H9 (cell line): Measurements from ENCODE around the gene SCD. TPM values are rescaled to one million over a fixed set of nuclear protein-coding genes. Genes with fewer than 3 reads are reported as not detected.

Source experiments
- DNase-seq: peaks from one replicate; pipeline ENCODE4 v3.0.0-alpha.2; 2017
- H2AFZ ChIP-seq: one replicate; pipeline ENCODE4 v1.6.1; 2013; ENCODE audit warnings: mild to moderate bottlenecking, low read length, control low read depth, moderate library complexity
- H2AK5ac ChIP-seq: 2 replicates; pipeline ENCODE4 v1.6.1; 2013; ENCODE audit warnings: low read length, control low read depth, mixed read lengths; ENCODE audit not compliant: insufficient read length
- H2BK120ac ChIP-seq: one replicate; pipeline ENCODE4 v1.6.1; 2013; ENCODE audit warnings: low read depth, mild to moderate bottlenecking, low read length, control low read depth, inconsistent platforms; ENCODE audit not compliant: poor library complexity, severe bottlenecking
- H2BK12ac ChIP-seq: 2 replicates; pipeline ENCODE4 v1.6.1; 2013; ENCODE audit warnings: low read length, control low read depth, mixed read lengths, low read depth; ENCODE audit not compliant: insufficient read length
- H2BK15ac ChIP-seq: 2 replicates; pipeline ENCODE4 v1.6.1; 2013; ENCODE audit warnings: low read depth, low read length, control low read depth
- H2BK20ac ChIP-seq: one replicate; pipeline ENCODE4 v1.6.1; 2013; ENCODE audit warnings: low read depth, mild to moderate bottlenecking, low read length, control low read depth, inconsistent platforms; ENCODE audit not compliant: poor library complexity, severe bottlenecking
- H2BK5ac ChIP-seq: 2 replicates; pipeline ENCODE4 v1.6.1; 2013; ENCODE audit warnings: low read length, control low read depth, mixed read lengths; ENCODE audit not compliant: insufficient read length
- H3K14ac ChIP-seq: 2 replicates; pipeline ENCODE4 v1.6.1; 2013; ENCODE audit warnings: low read length, control low read depth; ENCODE audit not compliant: insufficient read depth
- H3K18ac ChIP-seq: 2 replicates; pipeline ENCODE4 v1.6.1; 2013; ENCODE audit warnings: low read depth, mild to moderate bottlenecking, mixed read lengths, low read length, control low read depth; ENCODE audit not compliant: insufficient read length
- H3K23ac ChIP-seq: 2 replicates; pipeline ENCODE4 v1.6.1; 2013; ENCODE audit warnings: low read length, control low read depth, mixed read lengths, low read depth; ENCODE audit not compliant: insufficient read length
- H3K23me2 ChIP-seq: 2 replicates; pipeline ENCODE4 v1.6.1; 2013; ENCODE audit warnings: low read depth, mild to moderate bottlenecking, mixed read lengths, low read length, control low read depth; ENCODE audit not compliant: insufficient read length, poor library complexity, severe bottlenecking
- H3K27ac ChIP-seq: 2 replicates; pipeline ENCODE4 v1.5.1; 2013; ENCODE audit warnings: low read length, control low read depth, mixed read lengths, low read depth; ENCODE audit not compliant: insufficient read length
- H3K27me3 ChIP-seq: 2 replicates; pipeline ENCODE4 v1.6.1; 2013; ENCODE audit warnings: low read length, control low read depth, inconsistent platforms; ENCODE audit not compliant: insufficient read depth
- H3K4ac ChIP-seq: 2 replicates; pipeline ENCODE4 v1.6.1; 2013; ENCODE audit warnings: low read depth, mild to moderate bottlenecking, control low read depth, inconsistent platforms, low read length, moderate library complexity
- H3K4me1 ChIP-seq: 2 replicates; pipeline ENCODE4 v1.6.1; 2013; ENCODE audit warnings: low read length, control low read depth, inconsistent platforms; ENCODE audit not compliant: insufficient read depth
- H3K4me2 ChIP-seq: 2 replicates; pipeline ENCODE4 v1.6.1; 2013; ENCODE audit warnings: low read length, control low read depth, mixed read lengths; ENCODE audit not compliant: insufficient read length, insufficient read depth
- H3K56ac ChIP-seq: 2 replicates; pipeline ENCODE4 v1.6.1; 2013; ENCODE audit warnings: low read depth, mild to moderate bottlenecking, mixed read lengths, low read length, control low read depth; ENCODE audit not compliant: insufficient read length
- H3K79me1 ChIP-seq: 2 replicates; pipeline ENCODE4 v1.6.1; 2013; ENCODE audit warnings: low read depth, mild to moderate bottlenecking, moderate library complexity, low read length, control low read depth, inconsistent platforms; ENCODE audit not compliant: insufficient read depth, poor library complexity, severe bottlenecking
- H3K79me2 ChIP-seq: 2 replicates; pipeline ENCODE4 v1.6.1; 2013; ENCODE audit warnings: low read length, control low read depth, inconsistent platforms; ENCODE audit not compliant: insufficient read depth
- H3K9ac ChIP-seq: 2 replicates; pipeline ENCODE4 v1.6.1; 2013; ENCODE audit warnings: low read length, control low read depth, mixed read lengths; ENCODE audit not compliant: insufficient read length; ENCODE audit errors: extremely low read depth
- H3K9me3 ChIP-seq: one replicate; pipeline ENCODE4 v1.6.1; 2013; ENCODE audit warnings: low read depth, low read length, inconsistent platforms; ENCODE audit not compliant: control insufficient read depth
- H3T11ph ChIP-seq: one replicate; pipeline ENCODE4 v1.6.1; 2013; ENCODE audit warnings: mild to moderate bottlenecking, low read length, control low read depth, inconsistent platforms
- H4K20me1 ChIP-seq: one replicate; pipeline ENCODE4 v1.6.1; 2013; ENCODE audit not compliant: control insufficient read depth, insufficient read length, insufficient read depth
- H4K5ac ChIP-seq: 2 replicates; pipeline ENCODE4 v1.6.1; 2013; ENCODE audit warnings: low read depth, mild to moderate bottlenecking, mixed read lengths, low read length, control low read depth; ENCODE audit not compliant: insufficient read length
- H4K8ac ChIP-seq: replicated peaks from 2 replicates; pipeline ENCODE4 v1.6.1; 2013; ENCODE audit warnings: low read length, control low read depth, mixed read lengths, low read depth; ENCODE audit not compliant: insufficient read length
- H4K91ac ChIP-seq: 2 replicates; pipeline ENCODE4 v1.6.1; 2013; ENCODE audit warnings: low read depth, mild to moderate bottlenecking, moderate library complexity, mixed read lengths, low read length, control low read depth; ENCODE audit not compliant: insufficient read length
- H3K27ac Mint-ChIP-seq, 3 experiments: 2 replicates in 2 of 3; 3 replicates in 1 of 3; pipeline ENCODE4 v1.8.0; 2020 to 2021; ENCODE audit warnings: mixed read lengths in 3 of 3, mild to moderate bottlenecking in 1 of 3, moderate library complexity in 1 of 3
- H3K27me3 Mint-ChIP-seq: 2 replicates; pipeline ENCODE4 v1.8.0; 2021; ENCODE audit warnings: low read depth, mild to moderate bottlenecking, moderate library complexity, mixed read lengths
- H3K36me3 Mint-ChIP-seq, 3 experiments: 2 replicates in 2 of 3; 3 replicates in 1 of 3; pipeline ENCODE4 v1.8.0; 2020 to 2021; ENCODE audit warnings: low read depth in 3 of 3, mixed read lengths in 3 of 3; ENCODE audit not compliant: insufficient read depth in 1 of 3
- H3K4me1 Mint-ChIP-seq, 2 experiments: 2 replicates each; pipeline ENCODE4 v1.8.0; 2020; ENCODE audit warnings: mixed read lengths in 2 of 2
- H3K4me3 Mint-ChIP-seq, 2 experiments: 2 replicates in 1 of 2; 3 replicates in 1 of 2; pipeline ENCODE4 v1.8.0; 2020 to 2021; ENCODE audit warnings: mild to moderate bottlenecking in 2 of 2, mixed read lengths in 2 of 2, moderate library complexity in 1 of 2
- H3K9me3 Mint-ChIP-seq, 2 experiments: 2 replicates in 1 of 2; 3 replicates in 1 of 2; pipeline ENCODE4 v1.8.0; 2020; ENCODE audit warnings: mild to moderate bottlenecking in 2 of 2, mixed read lengths in 2 of 2, moderate library complexity in 1 of 2
- WGBS: extraction: QIAGEN DNeasy Blood & Tissue Kit; methylation state at CpG from one replicate; pipeline ENCODE4 v1.1.7; 2013; ENCODE audit warnings: missing lambda C conversion rate, low lambda C conversion rate, mixed read lengths; ENCODE audit not compliant: insufficient read length; ENCODE audit errors: extremely low coverage; 5-methylcytosine and 5-hydroxymethylcytosine counted together
- total RNA-seq: library from RNA; stranded (reverse); gene quantifications from 2 replicates; pipeline ENCODE4 v1.2.1, GENCODE V29; 2021
- TF ChIP-seq, protein P1 (sequence below): fragments of 200-600 bp; sonication (generic); conservative IDR thresholded peaks from 3 replicates; pipeline ENCODE4 v1.8.0; 2021; ENCODE audit warnings: antibody characterized with exemption, mild to moderate bottlenecking

SCD gene
- total RNA-seq, 1 experiment from 2014 or later, result 354 TPM

DNA sequence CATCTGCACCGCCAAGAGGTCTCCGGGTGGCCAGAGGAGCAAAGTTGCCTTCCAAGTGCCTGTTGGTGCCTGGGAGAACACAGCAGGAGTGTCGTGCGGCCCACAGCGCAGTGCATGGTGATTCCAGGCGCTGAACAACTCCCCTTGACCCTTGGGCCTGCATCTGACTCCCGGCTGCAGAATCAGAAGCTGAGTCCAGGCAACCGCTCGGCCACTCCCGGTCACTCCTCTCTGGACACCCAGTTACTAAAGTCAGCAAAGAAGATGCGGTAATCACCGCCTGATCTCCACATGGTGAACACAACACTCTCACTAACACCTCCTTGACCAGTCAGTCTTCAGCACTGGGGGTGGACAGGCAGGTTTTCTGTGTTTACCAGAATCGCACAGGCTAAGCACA, 35.5 kb downstream of the SCD start:
- no peaks in the 10 kb centered on the region for H3K4me1 Mint-ChIP-seq
- Histone ChIP-seq H3K18ac (no peak overlapping the region), H2BK5ac (no peak overlapping the region), H3T11ph (no peak overlapping the region), H3K27ac (no peak overlapping the region), H3K23me2 (no peaks in the 10 kb centered on the region), H3K14ac (no peak overlapping the region), H3K4me1 (no peaks in the 10 kb centered on the region; the same call in 1 of the 2 replicates), H3K9me3 (no peaks in the 10 kb centered on the region), H4K5ac (no peak overlapping the region), H3K9ac (no peak overlapping the region), H4K91ac (no peak overlapping the region), H4K20me1 (no peaks in the 10 kb centered on the region), H3K27me3 (no peaks in the 10 kb centered on the region), H3K79me2 (peaks cover 2% of the 10 kb centered on the region; the same call in 1 of the 2 replicates), H3K79me1 (no peaks in the 10 kb centered on the region), H2BK120ac (no peak overlapping the region), H2BK20ac (no peak overlapping the region), H2BK15ac (no peak overlapping the region), H2BK12ac (no peak overlapping the region), H2AFZ (no peak overlapping the region), H3K23ac (no peak overlapping the region), H3K4ac (no peak overlapping the region), H4K8ac (no peak overlapping the region), H3K4me2 (no peak overlapping the region), H3K56ac (no peak overlapping the region), H2AK5ac (no peak overlapping the region)
- no peak overlapping the region for H3K27ac Mint-ChIP-seq
- peaks cover 49 to 71% (median 64%) of the 10 kb centered on the region in 3 experiments for H3K36me3 Mint-ChIP-seq
- no peak overlapping the region for H3K4me3 Mint-ChIP-seq
- TF ChIP-seq, protein P1, sequence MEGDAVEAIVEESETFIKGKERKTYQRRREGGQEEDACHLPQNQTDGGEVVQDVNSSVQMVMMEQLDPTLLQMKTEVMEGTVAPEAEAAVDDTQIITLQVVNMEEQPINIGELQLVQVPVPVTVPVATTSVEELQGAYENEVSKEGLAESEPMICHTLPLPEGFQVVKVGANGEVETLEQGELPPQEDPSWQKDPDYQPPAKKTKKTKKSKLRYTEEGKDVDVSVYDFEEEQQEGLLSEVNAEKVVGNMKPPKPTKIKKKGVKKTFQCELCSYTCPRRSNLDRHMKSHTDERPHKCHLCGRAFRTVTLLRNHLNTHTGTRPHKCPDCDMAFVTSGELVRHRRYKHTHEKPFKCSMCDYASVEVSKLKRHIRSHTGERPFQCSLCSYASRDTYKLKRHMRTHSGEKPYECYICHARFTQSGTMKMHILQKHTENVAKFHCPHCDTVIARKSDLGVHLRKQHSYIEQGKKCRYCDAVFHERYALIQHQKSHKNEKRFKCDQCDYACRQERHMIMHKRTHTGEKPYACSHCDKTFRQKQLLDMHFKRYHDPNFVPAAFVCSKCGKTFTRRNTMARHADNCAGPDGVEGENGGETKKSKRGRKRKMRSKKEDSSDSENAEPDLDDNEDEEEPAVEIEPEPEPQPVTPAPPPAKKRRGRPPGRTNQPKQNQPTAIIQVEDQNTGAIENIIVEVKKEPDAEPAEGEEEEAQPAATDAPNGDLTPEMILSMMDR, result no peak
- H3K27me3 Mint-ChIP-seq, result no peaks in the 10 kb centered on the region
- WGBS, result no CpG with 5 or more reads among the region's 13 CpGs
- peaks cover 0 to under 1% of the 10 kb centered on the region in 2 experiments; a peak in 1 of 5 replicates for H3K9me3 Mint-ChIP-seq
- DNase-seq, result no peak
